Osteocyte (in vitro differentiated cells): ENCODE results near the gene BCR. TPM values are rescaled to one million over a fixed set of nuclear protein-coding genes. Genes with fewer than 3 reads are reported as not detected.

ENCODE experiments used
- DNase-seq: peaks from one replicate; pipeline ENCODE4 v3.0.0; 2021; ENCODE audit warnings: mixed read lengths; ENCODE audit not compliant: unreplicated experiment; ENCODE audit errors: extremely low spot score
- H3K27ac Mint-ChIP-seq: one replicate; pipeline ENCODE4 v1.8.0; 2021; ENCODE audit warnings: mild to moderate bottlenecking, mixed read lengths; ENCODE audit not compliant: unreplicated experiment
- H3K27me3 Mint-ChIP-seq: one replicate; pipeline ENCODE4 v1.8.0; 2021; ENCODE audit warnings: mixed read lengths; ENCODE audit not compliant: unreplicated experiment
- H3K36me3 Mint-ChIP-seq: one replicate; pipeline ENCODE4 v1.8.0; 2021; ENCODE audit warnings: mixed read lengths; ENCODE audit not compliant: unreplicated experiment
- H3K4me1 Mint-ChIP-seq: one replicate; pipeline ENCODE4 v1.8.0; 2021; ENCODE audit warnings: mixed read lengths; ENCODE audit not compliant: unreplicated experiment
- H3K4me3 Mint-ChIP-seq: one replicate; pipeline ENCODE4 v1.8.0; 2021; ENCODE audit warnings: mild to moderate bottlenecking, moderate library complexity, mixed read lengths; ENCODE audit not compliant: unreplicated experiment
- H3K9me3 Mint-ChIP-seq: one replicate; pipeline ENCODE4 v1.8.0; 2021; ENCODE audit warnings: mixed read lengths; ENCODE audit not compliant: unreplicated experiment
- CTCF ChIP-seq: fragments of 200-600 bp; sonication (generic); IDR thresholded peaks from 2 replicates; pipeline ENCODE4 v1.5.0; 2021; ENCODE audit warnings: antibody characterized with exemption, mild to moderate bottlenecking, moderate library complexity
- total RNA-seq: library from RNA; stranded (reverse); gene quantifications from 2 replicates; pipeline ENCODE4 v1.2.1, GENCODE V29; 2021

The BCR gene
- total RNA-seq, 1 donor from 2014 or later = 35.3 TPM

GRCh38 chr22:23250056-23250784 is 69.9 kb downstream of the BCR start:
- no peak overlapping the region for H3K4me3 Mint-ChIP-seq
- H3K27ac Mint-ChIP-seq = no peak overlapping the region
- peaks cover 16% of the 10 kb centered on the region for H3K4me1 Mint-ChIP-seq
- no peaks in the 10 kb centered on the region for H3K27me3 Mint-ChIP-seq
- DNase-seq = no peak
- peaks cover 9% of the 10 kb centered on the region for H3K36me3 Mint-ChIP-seq
- TF ChIP-seq CTCF = no peak
- no peaks in the 10 kb centered on the region for H3K9me3 Mint-ChIP-seq

GRCh38 chr22:23250785-23251363 is 70.6 kb downstream of the BCR start:
- H3K4me3 Mint-ChIP-seq = no peak overlapping the region
- no peak for TF ChIP-seq CTCF
- H3K27me3 Mint-ChIP-seq = no peaks in the 10 kb centered on the region
- no peak for DNase-seq
- H3K36me3 Mint-ChIP-seq = peaks cover 9% of the 10 kb centered on the region
- H3K4me1 Mint-ChIP-seq = peaks cover 14% of the 10 kb centered on the region
- H3K27ac Mint-ChIP-seq = no peak overlapping the region
- H3K9me3 Mint-ChIP-seq = no peaks in the 10 kb centered on the region

- Mint-ChIP-seq H3K36me3 (peaks cover 9% of the 10 kb centered on the region), H3K4me1 (peaks cover 14% of the 10 kb centered on the region), H3K27me3 (no peaks in the 10 kb centered on the region), H3K9me3 (no peaks in the 10 kb centered on the region), H3K4me3 (no peak overlapping the region), H3K27ac (no peak overlapping the region)
- no peak for DNase-seq
- TF ChIP-seq CTCF = no peak
Measured at GRCh38 chr22:23251445-23252093, 71.3 kb downstream of the BCR start.

GRCh38 chr22:23253475-23254055 is 73.3 kb downstream of the BCR start:
- no peak for TF ChIP-seq CTCF
- Mint-ChIP-seq H3K27me3 (no peaks in the 10 kb centered on the region), H3K9me3 (no peaks in the 10 kb centered on the region), H3K36me3 (peaks cover 9% of the 10 kb centered on the region), H3K4me3 (no peak overlapping the region), H3K27ac (no peak overlapping the region), H3K4me1 (peaks cover 14% of the 10 kb centered on the region)
- DNase-seq = no peak
